HG03159 (cell line): Measurements from ENCODE around the gene VRK3.
"Not testable (repeated sequence)": the region's sequence is repeated elsewhere in the genome, so short reads cannot be mapped to it uniquely, and the experiment has no call there.

ENCODE experiments used
- ATAC-seq: cut with Tn5 transposase; IDR thresholded peaks from one replicate; pipeline ENCODE4 v1.9.1; 2021; ENCODE audit warnings: mild to moderate bottlenecking, moderate library complexity; ENCODE audit not compliant: unreplicated experiment

Gene VRK3

GRCh38 chr19:50025022-50025793, at the start of gene VRK3:
VRK3 (minus strand) TSS chr19:50025372; CDS start chr19:50016162, 9,210 bp downstream.
- ATAC-seq, result peak; percentile 79

DNA sequence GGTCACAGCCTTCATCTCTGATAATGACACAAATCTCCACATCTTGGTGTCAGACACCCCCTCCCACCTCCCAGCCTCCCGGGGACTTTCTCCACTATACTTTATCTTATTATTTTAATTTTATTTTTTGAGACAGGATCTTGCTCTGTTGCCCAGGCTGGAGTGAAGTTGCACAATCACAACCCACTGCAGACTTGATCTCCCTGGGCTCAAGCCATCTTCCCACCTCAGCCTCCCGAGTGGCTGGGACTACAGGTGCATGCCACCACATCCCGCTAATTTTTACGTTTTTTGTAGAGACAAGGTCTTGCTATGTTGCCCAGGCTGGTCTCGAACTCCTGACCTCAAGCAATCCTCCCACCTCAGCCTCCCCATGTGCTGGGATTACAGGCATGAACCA, 43.2 kb upstream of the VRK3 start:
- ATAC-seq, result not testable (repeated sequence)

GRCh38 chr19:50067575-50067974, 42.4 kb upstream of the VRK3 start:
- no peak for ATAC-seq

DNA sequence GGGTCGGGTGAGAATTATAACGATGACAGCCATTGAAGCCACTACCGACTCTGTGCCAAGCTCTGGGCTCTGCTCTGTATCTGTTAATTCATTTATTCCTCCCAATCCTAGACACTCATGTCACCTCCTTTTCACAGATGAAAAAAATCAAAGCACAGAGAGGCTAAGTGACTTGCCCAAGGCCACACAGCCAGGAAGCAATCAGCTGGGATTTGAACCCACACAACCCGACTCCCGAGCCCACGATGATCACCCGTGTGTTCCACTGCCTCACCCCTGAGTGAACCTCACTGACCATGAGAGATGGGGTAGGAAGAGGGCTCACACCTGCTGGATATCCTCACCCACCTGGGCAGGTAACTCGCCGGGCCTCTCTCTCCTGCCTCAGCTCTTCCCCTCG, 40.8 kb upstream of the VRK3 start:
- no peak for ATAC-seq

GRCh38 chr19:50061650-50062049, 36.5 kb upstream of the VRK3 start:
- ATAC-seq, result no peak

DNA sequence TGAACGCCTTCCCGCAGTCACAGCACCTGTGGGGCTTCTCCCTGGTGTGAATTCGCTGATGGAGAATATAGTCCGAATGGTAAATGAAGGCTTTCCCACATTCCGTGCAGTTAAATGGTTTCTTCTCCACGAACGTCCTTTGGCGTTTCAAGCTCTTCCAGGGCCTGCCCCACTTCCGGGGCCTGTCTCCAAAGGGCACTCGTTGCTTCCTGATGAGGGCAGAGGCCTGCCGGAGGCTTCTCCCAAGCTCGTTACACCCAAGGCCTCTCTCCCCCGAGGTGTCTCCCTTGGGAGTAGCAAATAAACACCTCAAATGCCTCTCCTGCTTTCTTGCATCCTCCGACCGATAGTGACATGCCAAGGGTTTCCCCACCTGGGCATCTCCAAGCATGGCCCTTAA, 34.9 kb upstream of the VRK3 start:
- ATAC-seq, result no peak

- ATAC-seq, result no peak
Observed at GRCh38 chr19:50059045-50059444, 33.9 kb upstream of the VRK3 start.

DNA sequence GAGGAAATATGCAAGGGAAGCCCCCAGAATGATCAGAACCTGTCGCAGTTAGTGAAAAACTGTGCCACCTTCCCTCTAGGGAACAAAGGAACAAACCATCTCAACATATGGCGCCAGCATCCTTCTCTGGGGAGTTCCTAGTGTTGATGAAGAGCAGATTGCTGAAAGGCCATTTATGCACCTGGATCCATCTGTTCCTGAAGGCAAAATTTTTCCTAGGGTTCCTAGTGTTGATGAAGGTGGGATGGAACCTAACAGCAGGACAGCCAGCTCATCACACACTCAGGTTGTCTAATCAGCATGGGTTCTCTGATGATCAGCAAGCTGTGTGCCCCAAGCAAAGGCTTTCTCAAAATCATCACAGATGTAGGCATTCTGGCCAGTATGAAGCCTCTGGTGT, 33.3 kb upstream of the VRK3 start:
- ATAC-seq, result no peak

GRCh38 chr19:50053119-50053518, 27.9 kb upstream of the VRK3 start:
- no peak for ATAC-seq

GRCh38 chr19:50051964-50052363, 26.8 kb upstream of the VRK3 start:
- no peak for ATAC-seq

GRCh38 chr19:50051228-50051895, 26.2 kb upstream of the VRK3 start:
- ATAC-seq, result not testable (repeated sequence)

GRCh38 chr19:50050406-50051227, 25.4 kb upstream of the VRK3 start:
- no peak for ATAC-seq

DNA sequence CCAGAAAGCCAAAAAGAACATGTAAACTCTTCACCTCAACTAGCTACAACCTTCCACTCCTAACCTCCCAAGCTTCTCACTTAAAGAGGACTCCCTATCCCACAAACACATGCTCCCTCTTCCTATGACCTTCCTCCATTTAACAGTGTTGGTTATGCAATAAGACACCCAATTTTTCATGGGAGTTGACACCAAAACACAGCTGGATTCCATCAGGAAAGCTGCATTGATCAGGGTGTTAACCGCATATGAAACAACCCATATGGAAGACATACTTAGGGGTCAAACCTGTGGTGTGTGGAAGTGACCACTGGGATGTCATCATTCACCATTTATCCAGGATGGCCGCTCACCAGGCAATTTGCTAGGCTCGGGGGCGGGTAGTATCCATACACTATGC, 22.5 kb upstream of the VRK3 start:
- no peak for ATAC-seq

GRCh38 chr19:50046649-50047503, 21.7 kb upstream of the VRK3 start:
- ATAC-seq, result no peak

DNA sequence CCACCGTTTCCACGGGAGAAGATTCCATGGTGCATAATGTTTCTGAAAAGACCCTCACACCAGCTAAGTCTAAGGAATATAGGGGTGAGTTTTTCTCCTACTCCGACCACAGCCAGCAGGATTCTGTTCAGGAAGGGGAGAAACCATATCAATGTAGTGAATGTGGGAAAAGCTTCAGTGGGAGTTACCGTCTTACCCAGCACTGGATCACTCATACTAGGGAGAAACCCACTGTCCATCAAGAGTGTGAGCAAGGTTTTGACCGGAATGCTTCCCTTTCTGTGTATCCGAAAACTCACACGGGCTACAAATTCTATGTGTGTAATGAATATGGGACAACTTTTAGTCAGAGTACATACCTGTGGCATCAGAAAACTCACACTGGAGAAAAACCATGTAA, 19.8 kb upstream of the VRK3 start:
- no peak for ATAC-seq

GRCh38 chr19:50043967-50044366, 18.8 kb upstream of the VRK3 start:
- no peak for ATAC-seq

DNA sequence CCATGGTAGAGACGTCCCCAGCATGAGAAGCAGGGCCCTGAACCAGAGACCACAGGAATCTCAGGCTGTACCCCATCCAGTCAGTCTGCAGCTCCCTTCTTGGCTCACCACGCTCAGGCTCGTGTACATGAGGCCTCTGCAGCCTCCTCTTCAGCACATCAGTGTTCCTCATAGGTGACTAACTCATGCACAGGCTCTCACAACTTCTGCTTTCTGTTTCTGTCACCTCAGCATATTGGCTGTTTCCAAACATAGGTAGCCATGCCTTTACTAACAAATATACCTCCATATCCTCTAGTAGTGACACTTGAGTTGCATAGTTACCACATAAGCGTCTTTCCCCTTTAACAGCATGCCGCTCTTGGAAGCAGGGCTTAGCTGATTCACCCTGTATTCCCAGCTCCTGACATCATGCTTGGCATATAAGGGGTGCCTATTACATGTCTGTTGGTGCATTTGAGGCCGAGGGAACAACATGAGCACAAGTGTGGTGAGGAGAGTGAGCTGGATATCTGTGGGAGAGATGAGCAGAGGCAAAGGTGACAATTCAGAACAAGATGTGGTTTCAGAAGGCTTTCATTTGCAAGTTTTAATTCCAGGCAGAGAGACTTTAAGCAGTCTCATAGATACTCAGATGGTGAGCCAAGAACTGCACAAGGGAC, 17.3 kb upstream of the VRK3 start:
- no peak for ATAC-seq

- ATAC-seq, result no peak
Observed at GRCh38 chr19:50040967-50041366, 15.8 kb upstream of the VRK3 start.

GRCh38 chr19:50039968-50040367, 14.8 kb upstream of the VRK3 start:
- ATAC-seq, result no peak

DNA sequence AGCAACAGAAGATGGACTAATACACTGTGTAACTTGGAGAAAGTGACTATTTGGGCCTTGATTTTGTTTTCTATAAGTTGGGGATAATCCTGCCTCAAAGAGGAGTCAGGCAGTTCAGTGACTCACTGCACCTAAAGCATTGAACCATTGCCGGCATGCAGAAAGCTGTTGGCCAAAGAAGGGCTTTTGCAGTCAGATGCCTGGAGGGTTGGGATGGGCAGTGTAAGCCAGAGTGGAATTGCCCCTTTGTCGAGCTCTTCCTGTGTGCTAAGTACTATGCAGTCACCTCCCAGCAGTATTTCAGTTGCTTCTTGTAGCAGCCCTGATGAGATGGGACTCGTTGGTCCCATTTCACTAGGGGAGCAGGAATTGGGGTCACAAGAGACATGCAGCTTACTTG, 11.7 kb upstream of the VRK3 start:
- ATAC-seq, result no peak
